SJCRH30 (cell line): Measurements from ENCODE around the gene GPS1. TPM values are rescaled to one million over a fixed set of nuclear protein-coding genes. Genes with fewer than 3 reads are reported as not detected.
A peak's percentile ranks its signal among the peaks of the same experiment; 100 is the strongest.

ENCODE experiments used
- DNase-seq, 2 experiments: peaks; one replicate each; pipeline ENCODE4 v3.0.0-alpha.2; 2015 to 2020
- H3K27ac ChIP-seq: fragments of 250-450 bp; sonication (Bioruptor Pico); 2 replicates; pipeline ENCODE4 v1.5.1; 2020; ENCODE audit warnings: mild to moderate bottlenecking, moderate library complexity
- H3K27me3 ChIP-seq: fragments of 250-450 bp; sonication (Bioruptor Pico); 2 replicates; pipeline ENCODE4 v1.5.1; 2020; ENCODE audit warnings: mild to moderate bottlenecking, moderate library complexity
- H3K36me3 ChIP-seq: fragments of 250-450 bp; sonication (Bioruptor Pico); 2 replicates; pipeline ENCODE4 v1.5.1; 2020; ENCODE audit warnings: mild to moderate bottlenecking, moderate library complexity
- H3K4me1 ChIP-seq: fragments of 250-450 bp; sonication (Bioruptor Pico); 2 replicates; pipeline ENCODE4 v1.5.1; 2020; ENCODE audit warnings: mild to moderate bottlenecking, moderate library complexity
- H3K4me3 ChIP-seq: fragments of 250-450 bp; sonication (Bioruptor Pico); 2 replicates; pipeline ENCODE4 v1.5.1; 2020; ENCODE audit warnings: mild to moderate bottlenecking, moderate library complexity
- H3K9me3 ChIP-seq: fragments of 250-450 bp; sonication (Bioruptor Pico); replicated peaks from 2 replicates; pipeline ENCODE4 v1.5.1; 2020; ENCODE audit warnings: mild to moderate bottlenecking, moderate library complexity
- total RNA-seq: library from RNA; depleted of rRNA; stranded (reverse); fragments of >200 nt; shearing (Covaris generic); gene quantifications from 2 replicates; pipeline ENCODE4 v1.2.3, GENCODE V29; 2014

The GPS1 gene
- total RNA-seq, 1 experiment from 2014 or later: 168 TPM

GRCh38 chr17:82062076-82062983 is 10.6 kb downstream of the GPS1 start:
- Histone ChIP-seq H3K27ac (no peak overlapping the region), H3K36me3 (peaks cover 34% of the 10 kb centered on the region), H3K4me1 (peaks cover 14% of the 10 kb centered on the region; the same call in 1 of the 2 replicates), H3K9me3 (no peaks in the 10 kb centered on the region), H3K27me3 (no peaks in the 10 kb centered on the region), H3K4me3 (no peak overlapping the region)
- no peak for DNase-seq

GRCh38 chr17:82062984-82063368 is 11.3 kb downstream of the GPS1 start:
- Histone ChIP-seq H3K36me3 (peaks cover 28% of the 10 kb centered on the region), H3K27me3 (no peaks in the 10 kb centered on the region)

GRCh38 chr17:82063424-82064415 is 12.0 kb downstream of the GPS1 start:
- H3K4me3 ChIP-seq: no peak overlapping the region
- DNase-seq: no peak
- no peaks in the 10 kb centered on the region for H3K27me3 ChIP-seq
- H3K4me1 ChIP-seq: peaks cover 14% of the 10 kb centered on the region; the same call in 1 of the 2 replicates
- no peak overlapping the region for H3K27ac ChIP-seq
- H3K9me3 ChIP-seq: no peaks in the 10 kb centered on the region
- H3K36me3 ChIP-seq: peaks cover 21% of the 10 kb centered on the region

More at GRCh38 chr17:82062984-82063368, 11.3 kb downstream of the GPS1 start:
- Histone ChIP-seq H3K27ac (no peak overlapping the region), H3K9me3 (no peaks in the 10 kb centered on the region), H3K4me1 (peaks cover 14% of the 10 kb centered on the region; the same call in 1 of the 2 replicates), H3K4me3 (no peak overlapping the region)
- no peak for DNase-seq

- H3K27me3 ChIP-seq: no peaks in the 10 kb centered on the region
- H3K4me3 ChIP-seq: peak overlapping the region; percentile 97
- no peak overlapping the region; the same call in 1 of the 2 replicates for H3K27ac ChIP-seq
- H3K36me3 ChIP-seq: peaks cover 18% of the 10 kb centered on the region
- peaks cover 12% of the 10 kb centered on the region; the same call in 1 of the 2 replicates for H3K4me1 ChIP-seq
- no peak for DNase-seq
- no peaks in the 10 kb centered on the region for H3K9me3 ChIP-seq
Measured at GRCh38 chr17:82064433-82065192, 12.9 kb downstream of the GPS1 start.

GRCh38 chr17:82065193-82065637 is 13.5 kb downstream of the GPS1 start:
- Histone ChIP-seq H3K9me3 (no peaks in the 10 kb centered on the region), H3K27me3 (no peaks in the 10 kb centered on the region), H3K27ac (peak overlapping the region; percentile 26; the same call in 1 of the 2 replicates), H3K4me1 (peaks cover 10% of the 10 kb centered on the region; the same call in 1 of the 2 replicates), H3K4me3 (peak overlapping the region; percentile 97), H3K36me3 (peaks cover 18% of the 10 kb centered on the region)
- DNase-seq: peak in 1 of 2 experiments; percentile 54

GRCh38 chr17:82065638-82066303 is 14.1 kb downstream of the GPS1 start, which contains the start of gene DUS1L:
Gene DUS1L (minus strand): TSS chr17:82065804. CDS start chr17:82065059, 745 bp downstream.
- Histone ChIP-seq H3K27ac (peak within 1 kb of the TSS; percentile 31; the same call in 1 of the 2 replicates), H3K27me3 (no peaks in the 10 kb centered on the region), H3K36me3 (peaks cover 14% of the 10 kb centered on the region), H3K9me3 (no peaks in the 10 kb centered on the region), H3K4me3 (peak within 1 kb of the TSS; percentile 97), H3K4me1 (peaks cover 10% of the 10 kb centered on the region; the same call in 1 of the 2 replicates)
- DNase-seq: peak; percentile 63 to 76

GRCh38 chr17:82070611-82071010 is 18.9 kb downstream of the GPS1 start:
- no peak for DNase-seq
- no peak overlapping the region for H3K27ac ChIP-seq
- no peaks in the 10 kb centered on the region for H3K27me3 ChIP-seq
- H3K4me1 ChIP-seq: peaks cover 5% of the 10 kb centered on the region; the same call in 1 of the 2 replicates
- H3K4me3 ChIP-seq: no peak overlapping the region
- no peaks in the 10 kb centered on the region for H3K36me3 ChIP-seq
- H3K9me3 ChIP-seq: no peaks in the 10 kb centered on the region

- 0 out of 2 replicates have a peak, but pooled peaks cover under 1% of the 10 kb centered on the region for H3K36me3 ChIP-seq
- DNase-seq: no peak
Measured at GRCh38 chr17:82072827-82073226, 21.1 kb downstream of the GPS1 start.

GRCh38 chr17:82073446-82073845 is 21.7 kb downstream of the GPS1 start:
- Histone ChIP-seq H3K4me1 (no peaks in the 10 kb centered on the region), H3K4me3 (no peak overlapping the region), H3K27ac (no peak overlapping the region), H3K36me3 (peaks cover 7% of the 10 kb centered on the region; the same call in 1 of the 2 replicates), H3K9me3 (no peaks in the 10 kb centered on the region), H3K27me3 (no peaks in the 10 kb centered on the region)
- no peak for DNase-seq

More at GRCh38 chr17:82072827-82073226, 21.1 kb downstream of the GPS1 start:
- no peaks in the 10 kb centered on the region for H3K4me1 ChIP-seq
- no peak overlapping the region for H3K27ac ChIP-seq
- H3K4me3 ChIP-seq: no peak overlapping the region
- H3K27me3 ChIP-seq: no peaks in the 10 kb centered on the region
- no peaks in the 10 kb centered on the region for H3K9me3 ChIP-seq

GRCh38 chr17:82076018-82076784 is 24.5 kb downstream of the GPS1 start:
- Histone ChIP-seq H3K4me1 (no peaks in the 10 kb centered on the region), H3K9me3 (no peaks in the 10 kb centered on the region), H3K4me3 (no peak overlapping the region), H3K27me3 (no peaks in the 10 kb centered on the region), H3K36me3 (peaks cover 31% of the 10 kb centered on the region), H3K27ac (no peak overlapping the region)
- no peak for DNase-seq

GRCh38 chr17:82076785-82077591 is 25.3 kb downstream of the GPS1 start:
- no peak overlapping the region for H3K4me3 ChIP-seq
- no peaks in the 10 kb centered on the region for H3K4me1 ChIP-seq
- DNase-seq: no peak
- peaks cover 36% of the 10 kb centered on the region for H3K36me3 ChIP-seq
- no peaks in the 10 kb centered on the region for H3K27me3 ChIP-seq
- H3K27ac ChIP-seq: no peak overlapping the region
- no peaks in the 10 kb centered on the region for H3K9me3 ChIP-seq
